ENCODE results near the gene SLC2A10. TPM values are rescaled to one million over a fixed set of nuclear protein-coding genes. Genes with fewer than 3 reads are reported as not detected.

Gene SLC2A10
- total RNA-seq, 1 experiment from 2014 or later = 27.6 TPM

DNA sequence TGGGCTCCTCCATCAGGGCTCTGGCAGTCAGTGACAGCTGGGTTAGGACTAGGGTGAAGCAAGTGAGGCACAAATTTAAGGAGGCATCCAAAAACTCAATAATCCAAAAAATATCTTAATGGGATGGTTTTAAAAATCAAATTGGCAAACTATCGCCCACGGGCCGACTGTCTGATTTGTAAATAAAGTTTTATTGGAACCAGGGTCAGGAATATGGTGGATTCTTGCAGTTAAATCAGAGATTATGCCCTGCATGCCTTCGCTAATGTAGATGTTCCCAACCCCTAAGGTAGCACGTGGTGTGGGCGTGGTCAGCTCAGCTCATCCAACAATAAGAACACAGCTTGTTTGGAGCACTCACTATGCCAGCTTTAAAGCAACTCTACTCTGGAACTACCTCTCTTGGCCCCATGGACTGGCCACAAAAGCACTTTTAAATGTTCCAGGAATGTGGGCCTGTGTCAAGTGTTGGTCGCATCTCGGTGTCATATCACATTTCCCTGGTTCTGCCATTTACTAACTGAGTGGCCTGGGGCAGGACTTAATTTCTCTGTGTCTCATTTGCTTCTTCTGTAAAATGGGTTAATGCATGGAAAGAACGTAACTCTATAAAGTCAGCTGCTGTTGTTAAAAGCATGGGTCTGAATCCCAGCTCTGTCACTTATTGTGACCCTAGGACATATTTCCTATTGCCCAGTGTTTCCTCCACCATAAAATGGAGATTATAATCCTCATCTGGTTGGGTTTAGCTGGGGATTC, 27.2 kb upstream of the SLC2A10 start:
- no peak for DNase-seq (ENCODE audit: low read depth)

DNA sequence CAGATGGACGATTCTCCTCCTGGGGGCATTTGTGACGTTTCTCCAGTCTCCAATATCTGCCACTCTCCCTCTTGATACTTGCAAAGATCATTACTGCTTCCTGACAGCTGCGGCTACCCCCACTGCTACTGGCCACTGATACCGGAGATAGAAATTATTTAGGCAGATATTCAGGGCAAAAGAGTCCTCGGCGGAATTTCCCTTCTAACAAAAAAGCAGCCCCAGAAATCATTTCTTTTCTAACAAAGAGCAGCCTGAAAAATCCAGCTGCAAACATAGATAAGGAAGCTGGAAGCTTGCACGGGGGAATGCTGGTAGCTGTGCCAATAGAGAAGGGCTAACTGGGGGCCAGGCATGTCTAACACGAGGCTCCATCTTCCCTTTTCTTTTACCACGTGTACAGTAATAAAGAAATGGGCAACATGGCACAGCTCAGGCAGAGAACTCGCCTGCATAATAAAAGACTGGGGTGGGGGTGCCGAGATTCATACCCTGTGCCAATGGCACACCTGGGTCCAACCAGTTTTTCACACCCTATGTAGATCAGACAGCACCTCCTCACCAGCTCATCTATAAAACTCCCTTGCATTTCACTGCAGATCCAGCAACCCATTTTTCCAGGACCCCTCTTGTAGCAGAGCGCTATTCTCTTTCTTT, 26.3 kb upstream of the SLC2A10 start:
- DNase-seq (ENCODE audit: low read depth) = no peak

DNA sequence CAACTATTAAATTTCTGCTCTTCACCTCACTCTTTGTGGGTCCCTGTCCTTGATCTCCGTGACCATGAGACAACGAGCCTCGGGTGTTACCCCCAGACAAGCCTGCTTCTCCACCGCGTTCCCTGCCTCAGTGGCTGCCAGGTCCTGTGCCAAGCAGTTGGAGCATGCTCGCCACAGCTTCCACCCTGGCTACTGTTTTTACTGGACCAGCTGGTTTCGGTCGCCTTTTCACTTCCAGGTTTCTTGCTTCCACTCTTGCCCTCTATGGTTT, 25.8 kb upstream of the SLC2A10 start:
- DNase-seq (ENCODE audit: low read depth) = no peak

GRCh38 chr20:46683939-46684750, 25.3 kb upstream of the SLC2A10 start:
- no peak for DNase-seq (ENCODE audit: low read depth)

DNA sequence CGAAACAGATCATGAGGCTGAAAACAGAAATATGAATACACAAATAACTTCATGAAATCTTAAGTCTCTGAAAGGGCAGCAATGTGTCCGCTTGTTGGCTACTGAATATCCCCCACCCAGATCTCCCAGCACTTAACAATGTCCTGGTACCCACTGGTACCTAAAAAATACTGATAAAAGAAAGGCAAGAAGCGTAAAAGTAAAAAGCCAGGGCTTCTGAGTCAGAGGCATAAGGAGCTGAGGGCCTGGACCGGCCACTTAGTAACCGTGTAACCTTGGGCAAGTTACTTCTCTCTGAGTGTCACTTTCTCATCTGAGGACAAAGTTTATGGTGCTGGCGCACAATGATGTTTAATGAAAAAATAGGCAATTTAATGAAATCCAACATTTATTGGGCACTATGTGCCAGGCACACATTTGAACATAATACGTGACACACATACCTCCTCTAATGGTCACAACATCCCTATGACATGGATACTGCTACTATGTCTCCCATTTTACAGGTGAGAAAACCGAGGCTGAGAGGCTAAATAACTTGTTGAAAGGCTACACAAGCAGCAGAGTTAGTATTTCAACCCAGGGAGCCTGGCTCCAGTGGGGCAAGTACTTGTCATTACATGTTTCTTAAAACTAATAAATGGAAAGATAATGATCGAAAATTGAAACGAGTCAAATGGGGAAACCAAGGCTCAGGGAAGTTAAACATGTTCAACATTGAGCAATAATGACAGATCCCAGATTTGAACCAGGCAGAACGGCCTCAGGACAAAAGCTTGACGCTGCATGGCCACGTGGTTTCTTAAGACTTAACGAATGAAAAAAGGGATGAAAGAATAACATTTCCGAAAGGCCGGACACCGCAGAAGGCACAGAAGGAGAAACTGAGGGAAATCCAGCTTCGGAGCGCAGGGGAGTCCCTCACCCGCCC, 21.0 kb upstream of the SLC2A10 start:
- peak; percentile 61 for DNase-seq (ENCODE audit: low read depth)

- DNase-seq (ENCODE audit: low read depth) = peak; percentile 100
Observed at GRCh38 chr20:46689082-46689753, 20.2 kb upstream of the SLC2A10 start, which contains the start of gene TP53RK. Gene TP53RK, minus strand, starts transcription at chr20:46689444. Its CDS starts 30 bp downstream, at chr20:46689414.

- no peak for DNase-seq (ENCODE audit: low read depth)
Observed at GRCh38 chr20:46689754-46690085, 19.7 kb upstream of the SLC2A10 start.

GRCh38 chr20:46690219-46691106, 19.0 kb upstream of the SLC2A10 start:
- DNase-seq (ENCODE audit: low read depth) = peak; percentile 23

DNA sequence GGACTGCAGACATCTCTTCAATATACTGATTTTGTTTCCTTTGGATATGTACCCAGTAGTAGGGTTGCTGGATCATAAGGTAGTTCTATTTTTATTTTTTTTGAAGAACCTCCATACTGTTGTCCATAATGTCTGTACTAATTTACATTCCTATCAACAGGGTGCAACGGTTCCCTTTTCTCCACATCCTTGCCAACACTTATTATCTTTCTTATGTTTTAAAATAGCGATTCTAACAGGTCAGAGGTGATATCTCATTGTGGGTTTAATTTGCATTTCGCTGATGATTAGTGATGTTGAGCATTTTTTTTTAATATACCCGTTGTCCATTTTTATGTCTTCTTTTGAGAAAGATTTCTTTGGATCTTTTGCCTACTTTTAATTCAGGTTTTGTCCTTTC, 18.3 kb upstream of the SLC2A10 start:
- no peak for DNase-seq (ENCODE audit: low read depth)

- peak; percentile 56 for DNase-seq (ENCODE audit: low read depth)
Observed at GRCh38 chr20:46694484-46694883, 15.0 kb upstream of the SLC2A10 start.

DNA sequence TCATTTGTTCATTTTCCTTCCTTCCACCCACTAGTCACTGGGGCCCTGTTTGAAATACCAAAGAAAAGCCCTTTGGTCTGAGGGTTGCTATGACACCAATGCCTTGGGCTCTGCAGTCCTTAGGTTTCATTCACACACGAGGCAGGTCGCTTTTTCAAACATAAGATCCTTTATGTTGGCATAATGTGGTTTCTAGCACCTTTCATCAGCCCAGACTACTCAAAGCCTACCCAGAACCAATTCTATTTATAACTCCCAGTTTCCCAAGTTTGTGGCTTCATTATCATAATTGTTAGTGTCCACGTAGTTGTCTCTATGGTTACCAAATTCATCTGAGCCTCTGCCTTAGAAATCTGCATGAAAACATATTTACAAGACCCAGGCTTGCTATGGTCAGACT, 13.6 kb upstream of the SLC2A10 start:
- peak; percentile 91 for DNase-seq (ENCODE audit: low read depth)

DNA sequence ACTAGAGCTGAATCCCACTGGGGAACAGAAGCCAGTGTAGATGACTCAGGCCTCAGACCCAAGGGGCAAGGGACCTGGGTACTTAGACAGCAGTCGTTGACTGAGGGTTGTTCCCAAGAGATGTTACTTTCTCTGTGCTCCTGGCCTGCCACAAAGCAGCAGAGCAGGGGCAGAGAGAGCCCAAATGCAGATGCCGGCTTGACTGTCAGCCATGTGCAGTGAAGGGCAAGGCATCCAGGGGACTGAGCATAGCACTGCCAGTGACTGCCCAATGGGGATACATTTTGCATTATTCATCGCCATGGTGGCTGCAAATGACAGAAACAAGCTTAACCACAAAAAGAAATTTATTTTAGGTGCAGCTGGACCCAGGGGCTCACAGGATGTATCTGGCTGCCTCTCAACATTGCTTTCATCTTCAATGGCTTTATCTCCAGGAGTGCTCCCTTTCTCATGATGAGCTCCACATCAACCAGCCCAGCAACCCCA, 12.6 kb upstream of the SLC2A10 start:
- peak; percentile 70 for DNase-seq (ENCODE audit: low read depth)

GRCh38 chr20:46698788-46699187, 10.7 kb upstream of the SLC2A10 start:
- no peak for DNase-seq (ENCODE audit: low read depth)

GRCh38 chr20:46699651-46700359, 9.6 kb upstream of the SLC2A10 start:
- DNase-seq (ENCODE audit: low read depth) = peak; percentile 37

GRCh38 chr20:46700481-46700880, 9.0 kb upstream of the SLC2A10 start:
- DNase-seq (ENCODE audit: low read depth) = no peak

DNA sequence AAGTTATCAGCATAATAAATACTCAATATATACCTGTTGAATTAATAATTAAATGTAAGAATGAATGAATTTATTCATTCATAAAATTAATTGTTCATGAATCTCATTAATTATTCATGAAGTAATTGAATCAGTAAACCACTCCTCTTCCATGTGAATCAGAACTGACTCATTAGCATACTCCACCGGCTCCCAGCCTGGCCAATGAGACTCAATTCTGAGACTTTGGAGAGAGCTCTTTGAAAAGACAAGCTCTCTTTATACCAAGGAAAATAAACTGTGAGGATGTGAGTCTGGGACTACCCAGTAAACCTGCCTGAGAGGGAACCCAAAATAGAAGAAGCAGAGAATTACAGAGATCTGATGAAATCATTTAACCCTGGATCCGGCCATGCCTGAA, 8.4 kb upstream of the SLC2A10 start:
- peak; percentile 51 for DNase-seq (ENCODE audit: low read depth)

GRCh38 chr20:46701556-46701955, 7.9 kb upstream of the SLC2A10 start:
- peak; percentile 51 for DNase-seq (ENCODE audit: low read depth)

GRCh38 chr20:46701986-46702385, 7.5 kb upstream of the SLC2A10 start:
- DNase-seq (ENCODE audit: low read depth) = no peak
